Left colon (tissue), 2 donors: ENCODE measurements around the gene BCL7C. TPM values are rescaled to one million over a fixed set of nuclear protein-coding genes. Genes with fewer than 3 reads are reported as not detected.
"Not testable (repeated sequence)": the region's sequence is repeated elsewhere in the genome, so short reads cannot be mapped to it uniquely, and the experiment has no call there.

ENCODE experiments used
- ATAC-seq: fragments of 200-7000 bp; cut with Tn5 transposase; one replicate; pipeline ENCODE4 v1.9.1; 2020; ENCODE audit warnings: mild to moderate bottlenecking, moderate library complexity
- DNase-seq, 2 donors: peaks; one replicate each; pipeline ENCODE4 v3.0.0-alpha.2; 2020
- intact Hi-C, 2 donors: fragments of 100-400 bp; cut with DNase I in 1 of 2; cut with micrococcal nuclease in 1 of 2; formaldehyde crosslinking; loops; one replicate each; pipeline versions ENCODE4 v1.11.2 to v1.14.0; 2022; cut with DNase I, micrococcal nuclease
- total RNA-seq, 2 donors: library from RNA; stranded (reverse); fragmentation: NEBNext Ultra II Directional; extraction: Animal tissue kit (Norgen Biotek cat#: 25700); gene quantifications; one replicate each; pipeline ENCODE4 v1.2.1, GENCODE V29; 2021
- donor health status: DM: no; HTN: no; CAD: no.
- donor health status: DM: yes; HTN: yes; CAD: no.

BCL7C gene
- total RNA-seq, 2 donors from 2014 or later: 22.3 to 23.5 TPM

DNA sequence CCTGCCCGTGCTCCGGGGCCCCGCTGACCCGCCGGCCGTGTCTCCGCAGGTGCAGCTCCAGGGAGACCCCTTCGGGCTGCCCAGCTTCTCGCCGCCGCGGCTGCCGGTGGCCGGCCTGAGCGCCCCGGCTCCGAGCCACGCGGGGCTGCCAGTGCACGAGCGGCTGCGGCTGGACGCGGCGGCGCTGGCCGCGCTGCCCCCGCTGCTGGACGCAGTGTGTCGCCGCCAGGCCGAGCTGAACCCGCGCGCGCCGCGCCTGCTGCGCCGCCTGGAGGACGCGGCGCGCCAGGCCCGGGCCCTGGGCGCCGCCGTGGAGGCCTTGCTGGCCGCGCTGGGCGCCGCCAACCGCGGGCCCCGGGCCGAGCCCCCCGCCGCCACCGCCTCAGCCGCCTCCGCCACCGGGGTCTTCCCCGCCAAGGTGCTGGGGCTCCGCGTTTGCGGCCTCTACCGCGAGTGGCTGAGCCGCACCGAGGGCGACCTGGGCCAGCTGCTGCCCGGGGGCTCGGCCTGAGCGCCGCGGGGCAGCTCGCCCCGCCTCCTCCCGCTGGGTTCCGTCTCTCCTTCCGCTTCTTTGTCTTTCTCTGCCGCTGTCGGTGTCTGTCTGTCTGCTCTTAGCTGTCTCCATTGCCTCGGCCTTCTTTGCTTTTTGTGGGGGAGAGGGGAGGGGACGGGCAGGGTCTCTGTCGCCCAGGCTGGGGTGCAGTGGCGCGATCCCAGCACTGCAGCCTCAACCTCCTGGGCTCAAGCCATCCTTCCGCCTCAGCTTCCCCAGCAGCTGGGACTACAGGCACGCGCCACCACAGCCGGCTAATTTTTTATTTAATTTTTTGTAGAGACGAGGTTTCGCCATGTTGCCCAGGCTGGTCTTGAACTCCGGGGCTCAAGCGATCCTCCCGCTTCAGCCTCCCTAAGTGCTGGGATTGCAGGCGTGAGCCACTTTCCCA lies 8.4 kb upstream of the BCL7C start:
- intact Hi-C loops: loop anchor here in 1 of 2 donors (5.0 kb wide), 1 partner anchor 55 kb away; no protein-coding TSS in a partner anchor
- peak; percentile 91 for ATAC-seq
- DNase-seq: peak; percentile 47 to 76

DNA sequence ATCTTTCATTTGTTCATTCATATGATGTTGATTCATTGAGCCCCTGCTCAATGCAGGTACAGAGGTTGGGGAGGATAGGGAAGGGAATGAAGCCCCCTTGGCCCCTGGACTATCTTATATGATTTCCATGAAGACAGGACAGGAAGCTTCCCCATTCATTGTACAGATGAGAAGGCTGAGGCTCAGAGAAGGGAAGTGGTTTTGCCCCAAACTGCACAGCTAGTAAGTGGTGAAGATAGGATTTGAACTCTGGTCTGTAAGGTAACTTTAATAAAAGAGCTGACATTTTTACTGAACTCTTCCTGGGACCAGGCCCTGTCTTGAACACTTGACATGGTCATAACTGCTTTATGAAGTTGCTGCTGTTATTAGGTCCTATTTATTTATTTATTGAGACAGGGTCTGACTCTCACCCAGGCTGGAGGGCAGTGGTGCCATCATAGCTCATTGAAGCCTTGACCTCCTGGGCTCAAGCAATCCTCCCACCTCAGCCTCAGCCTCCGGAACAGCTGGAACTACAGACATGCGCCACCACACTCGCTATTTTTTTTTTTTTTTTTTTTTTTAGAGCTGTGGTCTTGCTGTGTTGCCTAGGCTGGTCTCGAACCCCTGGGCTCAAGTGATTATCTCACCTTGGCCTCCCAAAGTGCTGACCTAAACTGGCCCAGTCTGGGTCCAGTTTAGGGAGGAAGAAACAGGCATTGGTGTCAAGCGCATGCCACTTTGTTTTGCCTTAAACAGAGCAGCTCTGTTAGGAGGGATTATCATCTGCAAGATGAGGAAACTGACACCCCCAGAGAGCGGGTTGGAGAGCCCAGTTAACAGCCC lies 7.5 kb upstream of the BCL7C start:
- no peak for ATAC-seq
- peak in 1 of 2 donors; percentile 25 for DNase-seq
- intact Hi-C loops: loop anchor here in 1 of 2 donors (5.0 kb wide), 1 partner anchor 54 kb away; no protein-coding TSS in a partner anchor

DNA sequence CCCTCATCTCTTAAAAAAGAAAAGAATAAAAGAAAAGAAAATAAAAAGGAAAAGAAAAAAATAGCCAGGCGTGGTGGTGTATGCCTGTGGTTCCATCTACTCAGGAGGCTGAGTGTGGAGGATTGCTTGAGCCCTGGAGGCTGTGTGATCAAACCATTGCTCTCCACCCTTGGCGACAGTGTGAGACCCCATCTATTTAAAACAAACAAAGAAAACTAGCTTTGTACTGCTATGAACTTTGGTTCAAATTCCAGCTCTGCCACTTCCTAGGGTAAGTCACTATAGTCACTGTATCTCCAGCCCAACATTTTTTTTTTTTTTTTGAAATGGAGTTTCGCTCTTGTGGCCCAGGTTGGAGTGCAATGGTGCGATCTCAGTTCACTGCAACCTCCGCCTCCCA lies 6.7 kb upstream of the BCL7C start:
- ATAC-seq: no peak
- intact Hi-C loops: loop anchor here in 1 of 2 donors (5.0 kb wide), 1 partner anchor 53 kb away; no protein-coding TSS in a partner anchor
- no peak for DNase-seq

DNA sequence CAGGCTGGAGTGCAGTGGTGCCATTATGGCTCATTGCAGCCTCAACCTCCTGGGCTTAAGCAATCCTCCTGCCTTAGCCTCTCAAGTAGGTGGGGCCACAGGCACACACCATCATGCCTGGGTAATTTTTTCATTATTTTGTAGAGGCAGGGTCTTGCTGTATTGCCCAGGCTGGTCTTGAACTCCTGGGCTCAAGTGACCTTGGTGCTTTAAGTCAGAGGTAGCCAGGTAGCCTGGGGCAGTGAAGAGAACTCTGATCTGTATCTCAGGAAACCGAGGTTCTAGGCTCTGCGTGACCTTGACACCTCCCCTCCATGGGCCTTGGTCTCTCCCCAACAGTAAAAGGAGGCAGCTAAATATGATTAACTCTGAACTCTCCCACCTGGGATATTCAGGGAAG lies 5.9 kb upstream of the BCL7C start:
- intact Hi-C loops: loop anchor here in 1 of 2 donors (5.0 kb wide), 1 partner anchor 52 kb away; no protein-coding TSS in a partner anchor
- DNase-seq: no peak
- ATAC-seq: no peak

DNA sequence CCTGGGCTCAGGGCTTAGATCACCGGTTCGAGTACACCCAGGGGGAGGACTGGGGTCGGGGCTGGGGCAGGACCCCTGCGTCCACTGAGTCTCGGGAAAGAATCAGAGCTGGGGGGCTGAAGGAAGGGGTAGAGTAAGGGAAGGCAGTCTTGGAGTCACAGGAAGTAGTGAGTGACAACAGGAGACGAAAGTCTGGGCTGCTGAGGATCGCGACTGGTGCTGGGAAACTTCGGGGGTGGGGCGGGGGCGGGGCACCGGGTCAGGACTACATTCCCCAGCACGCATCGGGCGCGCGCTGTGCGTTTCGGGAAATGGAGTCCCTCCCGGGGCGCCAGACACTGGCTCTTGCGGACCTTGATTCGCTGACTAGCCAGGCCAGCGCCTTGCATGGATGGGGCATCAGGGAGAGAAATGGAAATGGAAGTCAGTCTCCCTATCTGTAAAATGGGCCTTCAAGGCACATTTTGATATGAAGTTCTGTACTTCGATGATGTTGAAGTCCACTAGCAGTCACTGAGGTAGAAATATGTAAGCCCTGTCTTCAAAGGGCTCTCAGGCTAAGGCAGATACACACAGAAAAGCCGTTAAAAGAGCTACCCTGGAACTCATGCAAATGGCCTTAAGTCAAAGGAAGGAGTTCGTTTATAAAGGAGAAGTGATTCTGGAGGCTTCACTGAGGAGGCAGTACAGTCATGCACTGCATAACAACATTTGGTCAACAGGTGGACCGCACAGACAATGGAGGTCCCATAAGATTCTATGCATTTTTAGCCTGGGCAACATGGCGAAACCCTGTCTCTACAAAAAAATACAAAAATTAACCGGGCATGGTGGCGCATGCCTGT lies 3.2 kb upstream of the BCL7C start:
- intact Hi-C loops: no loop called here
- DNase-seq (peak; percentile 92), ATAC-seq (peak; percentile 62)

DNA sequence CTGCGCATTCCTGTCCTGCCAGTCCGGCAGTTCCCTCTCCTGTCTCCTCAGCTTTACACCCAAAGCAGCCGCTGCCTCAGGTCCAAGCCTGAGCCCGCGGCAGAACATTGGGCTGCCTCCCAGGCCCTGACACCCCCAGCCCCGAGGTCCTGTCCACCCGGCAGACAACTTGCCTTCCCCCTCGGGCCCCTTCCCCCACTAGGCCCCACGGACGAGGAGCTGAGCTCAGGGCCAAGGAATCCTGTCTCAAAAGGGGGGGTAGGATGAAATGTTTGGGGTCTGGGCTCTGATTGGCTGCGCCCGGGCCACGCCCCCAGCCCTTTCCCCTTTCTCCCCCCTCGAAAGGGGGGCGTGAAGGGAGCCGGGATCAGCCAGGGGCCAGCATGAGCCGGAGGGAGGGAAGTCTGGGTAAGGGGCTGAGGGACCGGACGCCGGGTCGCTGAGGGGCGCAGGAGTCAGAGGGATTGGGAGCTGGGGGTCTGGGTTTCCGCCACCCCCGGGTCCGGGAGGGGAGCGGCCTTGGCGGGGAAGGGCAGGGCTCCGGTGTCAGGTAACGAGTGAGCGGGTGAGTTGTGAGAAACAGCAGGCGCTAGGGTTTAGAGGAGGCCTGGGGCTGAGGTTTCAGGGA lies 2.5 kb upstream of the BCL7C start, which contains the start of gene CTF1:
Gene CTF1 (plus strand): TSS at position 354 of the 628 bp plus-strand sequence. CDS start 30 bp downstream, at position 384.
- intact Hi-C loops: no loop called here
- DNase-seq: peak; percentile 60 to 68
- no peak for ATAC-seq

DNA sequence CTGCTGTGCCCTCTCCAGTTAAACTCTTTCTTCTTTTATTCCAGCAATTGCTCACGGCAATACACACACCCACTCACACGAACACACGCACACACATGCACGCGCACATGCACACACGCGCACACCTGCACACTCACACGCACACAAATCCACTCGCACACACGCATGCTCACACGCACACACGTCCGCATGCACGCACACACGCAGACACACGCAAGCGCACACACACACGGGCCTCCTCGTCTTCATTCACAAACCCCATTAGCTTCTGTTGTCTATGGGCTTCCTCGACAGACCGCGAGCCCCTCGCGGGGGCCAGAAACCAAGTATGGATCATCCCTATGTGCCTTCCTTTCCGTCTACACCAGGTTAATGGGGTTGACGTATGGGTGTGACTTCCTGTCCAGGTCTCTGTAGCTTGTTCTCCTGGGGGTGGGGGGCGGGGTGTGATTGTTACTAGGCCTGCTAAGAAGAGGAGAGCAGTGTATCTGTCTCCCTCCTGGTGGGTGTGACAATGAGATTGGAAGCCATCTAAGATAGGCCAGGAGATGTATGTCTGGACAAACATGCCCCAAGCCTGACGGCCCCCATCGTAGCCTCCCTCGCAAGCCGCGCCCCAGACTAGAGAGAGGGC lies 1.9 kb upstream of the BCL7C start:
- no peak for ATAC-seq
- intact Hi-C loops: no loop called here
- peak in 1 of 2 donors; percentile 25 for DNase-seq

DNA sequence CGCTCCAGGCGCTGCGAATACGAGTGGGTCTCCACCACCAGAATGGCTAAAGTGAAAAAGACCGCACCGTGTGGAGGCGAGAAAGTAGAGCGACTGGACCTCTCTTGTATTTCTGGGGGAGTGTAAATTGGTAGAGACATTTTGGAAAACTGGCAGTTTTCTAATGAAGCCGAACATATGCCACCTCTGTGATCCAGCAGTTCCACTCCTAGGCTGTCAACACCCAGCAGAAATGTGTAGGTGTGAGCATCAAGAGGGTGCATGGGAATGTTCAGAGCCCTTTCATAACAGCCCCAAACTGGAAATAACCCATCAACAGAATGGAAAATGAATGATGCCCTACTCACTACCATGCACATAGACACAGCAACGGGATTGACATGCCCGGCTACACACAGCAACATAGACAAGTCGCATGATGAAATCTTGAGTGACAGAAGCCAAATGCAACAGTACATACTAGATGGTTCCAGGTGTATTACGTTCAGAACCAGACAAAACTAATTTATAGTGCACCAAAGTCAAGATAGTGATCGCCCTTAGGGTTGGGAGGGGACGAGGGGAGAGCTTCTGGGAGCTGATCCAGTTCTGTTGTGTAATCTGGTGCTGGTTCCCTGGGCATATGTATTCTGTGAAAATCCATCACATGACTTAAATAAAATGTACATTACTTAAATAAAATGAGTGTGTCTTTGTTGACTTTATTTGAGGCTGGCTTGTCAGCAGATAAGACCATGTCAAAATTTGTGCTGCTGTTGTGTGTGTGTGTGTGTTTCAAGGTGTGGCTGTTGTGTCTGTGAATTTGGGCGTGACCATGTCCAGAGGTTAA lies 877 bp upstream of the BCL7C start:
- intact Hi-C loops: no loop called here
- no peak for ATAC-seq
- DNase-seq: no peak

DNA sequence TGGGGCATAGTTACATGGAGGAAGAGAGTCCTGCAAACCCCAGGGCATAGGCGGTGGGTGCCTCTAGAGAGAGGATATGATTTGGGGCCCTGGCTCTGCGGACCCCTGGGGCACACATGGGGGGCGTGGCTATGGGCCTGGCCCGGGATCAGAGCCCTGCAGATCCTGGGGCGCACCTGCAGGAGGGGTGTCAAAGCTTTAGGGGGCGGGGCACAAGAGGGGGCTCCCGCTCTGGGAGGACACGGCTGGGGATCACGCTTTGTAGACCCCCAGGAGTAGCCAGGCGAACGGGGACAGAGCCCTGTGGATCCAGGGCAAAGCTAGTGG lies 497 bp downstream of the BCL7C start:
- intact Hi-C loops: no loop called here
- peak in 1 of 2 donors; percentile 57 for DNase-seq
- no peak for ATAC-seq

DNA sequence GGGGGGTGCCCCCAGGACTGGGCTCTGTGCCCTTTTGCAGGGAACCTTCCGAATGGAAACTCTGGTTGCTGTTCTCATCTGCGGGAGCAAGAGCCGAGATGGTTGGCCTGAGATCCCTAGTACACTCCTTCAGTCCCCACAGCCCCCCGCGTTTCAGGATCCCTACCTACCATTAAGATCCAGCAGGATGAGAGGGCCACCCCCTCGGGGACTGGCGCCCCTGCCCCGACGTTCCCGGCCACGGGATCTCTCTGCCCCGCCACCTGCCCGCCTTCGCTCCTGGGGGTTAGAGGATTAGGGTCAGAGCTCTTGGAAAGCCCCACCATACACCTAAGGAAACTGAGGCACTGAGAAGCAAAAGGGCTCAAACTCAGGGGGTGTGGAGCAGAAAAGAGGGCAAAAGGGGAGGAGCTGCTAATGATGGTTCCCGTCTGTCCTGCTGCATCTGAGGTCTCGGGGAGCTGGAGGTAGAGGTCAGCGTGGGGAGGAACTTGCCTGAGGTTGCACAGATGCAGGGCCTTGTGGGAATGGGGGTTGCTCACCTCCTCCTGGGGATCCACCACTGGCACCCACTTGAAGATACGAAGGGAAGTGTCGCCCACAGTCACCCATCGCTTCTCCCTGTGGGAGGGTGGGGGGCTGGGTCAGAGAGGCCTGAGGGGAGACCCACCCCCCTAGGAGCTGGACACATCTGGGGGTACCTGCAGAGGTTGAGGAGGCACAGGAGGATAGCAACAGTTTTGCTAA lies 1.0 kb downstream of the BCL7C start:
- DNase-seq: peak in 1 of 2 donors; percentile 20
- intact Hi-C loops: no loop called here
- ATAC-seq: no peak

DNA sequence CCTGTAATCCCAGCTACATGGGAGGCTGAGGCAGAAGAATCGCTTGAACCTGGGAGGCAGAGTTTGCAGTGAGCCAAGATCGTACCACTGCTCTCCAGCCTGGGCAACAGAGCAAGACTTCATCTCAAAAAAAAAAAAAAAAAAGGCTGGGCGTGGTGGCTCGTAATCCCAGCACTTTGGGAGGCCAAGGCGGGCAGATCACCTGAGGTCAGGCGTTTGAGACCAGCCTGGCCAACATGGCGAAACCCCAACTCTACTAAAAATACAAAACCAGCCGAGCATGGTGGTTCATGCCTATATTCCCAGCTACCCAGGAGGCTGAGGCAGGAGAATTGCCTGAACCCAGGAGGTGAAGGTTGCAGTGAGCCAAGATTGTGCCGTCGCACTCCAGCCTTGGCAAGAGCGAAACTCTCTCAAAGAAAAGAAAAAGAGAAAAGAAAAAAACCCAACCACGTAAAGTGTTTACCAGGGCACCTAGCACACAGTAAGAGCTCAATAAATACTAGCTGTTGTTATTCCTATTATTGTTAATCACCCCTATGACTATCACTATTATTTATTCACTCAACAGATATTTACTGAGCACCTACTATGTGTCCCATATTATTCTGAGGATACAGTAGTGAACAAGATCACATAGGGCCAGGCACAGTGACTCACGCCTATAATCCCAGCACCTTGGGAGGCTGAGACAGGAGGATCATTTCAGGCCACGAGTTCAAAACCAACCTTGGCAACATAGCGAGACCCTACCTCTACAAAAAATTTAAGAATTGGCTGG lies 2.6 kb downstream of the BCL7C start:
- DNase-seq, ATAC-seq, intact Hi-C loops: not testable (repeated sequence)

DNA sequence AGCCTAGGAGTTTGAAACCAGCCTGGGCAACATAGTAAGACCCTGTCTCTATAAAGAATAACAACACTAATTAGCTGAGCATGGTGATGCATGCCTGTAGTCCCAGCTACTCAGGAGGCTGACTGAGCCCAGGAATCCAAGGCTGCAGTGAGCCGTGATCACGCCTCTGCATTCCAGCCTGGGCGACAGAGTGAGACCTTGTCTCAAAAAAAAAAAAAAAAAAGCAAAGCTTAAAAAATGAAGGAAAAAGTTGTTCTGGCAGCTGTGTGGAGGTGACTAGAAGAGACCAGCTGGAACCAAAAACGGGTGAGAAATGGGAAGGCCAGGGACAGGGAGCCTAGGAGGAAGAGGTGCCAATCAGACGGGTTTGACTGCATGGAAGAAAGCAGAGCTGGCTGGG lies 4.2 kb downstream of the BCL7C start:
- ATAC-seq: no peak
- intact Hi-C loops: no loop called here

DNA sequence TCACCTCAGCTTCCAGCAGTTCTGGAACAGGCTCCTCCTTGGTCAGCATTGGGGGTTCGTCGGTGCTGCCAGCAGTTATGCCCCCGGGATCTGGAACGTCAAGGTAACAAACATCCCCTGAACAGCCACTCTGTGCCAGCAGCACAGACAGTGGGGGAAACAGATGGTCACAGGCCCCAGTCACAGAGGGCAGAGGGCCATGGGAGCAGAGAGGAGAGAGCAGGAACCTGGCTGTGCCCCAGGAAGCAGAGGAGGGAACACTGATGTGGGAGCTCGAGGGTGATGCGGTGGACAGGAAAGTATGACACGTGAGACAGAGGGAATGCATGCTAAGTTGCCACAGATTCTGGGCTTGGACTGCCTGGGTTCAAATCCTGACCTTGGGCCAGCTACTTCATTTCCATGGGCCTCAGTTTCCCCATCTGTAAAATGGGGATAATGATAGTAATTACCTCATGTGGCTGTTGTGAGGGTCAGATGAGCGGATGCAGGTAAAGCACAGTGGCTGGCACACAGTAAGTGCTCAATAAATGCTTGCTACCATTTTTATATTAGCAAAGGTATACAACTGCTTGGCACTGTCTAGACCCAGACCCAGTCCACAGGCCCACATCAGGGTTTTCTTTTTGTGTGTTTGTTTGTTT lies 4.9 kb downstream of the BCL7C start:
- no peak for DNase-seq
- intact Hi-C loops: no loop called here
- no peak for ATAC-seq

More for the DNA sequence above, 4.2 kb downstream of the BCL7C start:
- DNase-seq: no peak

DNA sequence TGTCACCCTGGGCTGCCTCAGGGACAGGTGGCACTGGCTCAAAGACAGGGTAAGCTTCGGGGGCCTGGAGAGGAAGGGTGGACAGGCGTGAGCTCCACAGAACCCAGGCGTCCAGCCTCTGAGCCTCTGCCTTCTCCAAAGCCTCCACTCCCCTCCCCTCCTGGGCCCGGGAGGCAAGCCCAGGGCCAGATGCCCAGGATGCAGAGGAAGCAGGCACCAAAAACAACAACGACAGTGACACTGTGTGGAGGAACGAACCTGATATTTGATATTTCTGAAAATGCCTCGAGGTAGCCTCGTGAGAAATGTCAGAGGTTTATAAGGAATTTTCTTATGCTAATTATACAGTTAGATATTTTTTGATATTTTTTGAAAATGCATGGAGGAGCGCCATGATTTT lies 6.0 kb downstream of the BCL7C start:
- DNase-seq (no peak), ATAC-seq (no peak)
- intact Hi-C loops: no loop called here

DNA sequence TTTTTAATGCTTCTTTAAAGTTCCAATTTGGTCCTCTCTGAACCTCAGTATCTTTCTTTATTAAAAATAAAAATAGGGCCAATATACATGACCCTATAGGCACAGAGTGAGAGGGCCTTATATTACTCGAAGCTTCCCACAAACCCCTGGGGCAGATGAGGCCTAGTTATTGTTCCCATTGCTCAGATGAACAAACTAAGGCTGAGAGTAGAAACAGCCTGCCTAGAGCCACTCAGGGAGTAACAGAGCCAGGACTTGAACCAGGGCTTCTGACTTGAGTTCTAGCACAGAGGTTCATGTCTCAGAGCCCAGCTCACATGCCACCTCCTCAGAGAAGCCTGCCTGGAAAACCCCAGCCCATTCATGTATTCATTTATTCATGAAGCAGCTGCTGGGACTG lies 7.7 kb downstream of the BCL7C start:
- no peak for ATAC-seq
- intact Hi-C loops: no loop called here

More for the DNA sequence above, 7.7 kb downstream of the BCL7C start:
- no peak for DNase-seq
